ENCODE data around the gene BAHCC1.

Gene BAHCC1

GRCh38 chr17:81482673-81483072, 87.4 kb downstream of the BAHCC1 start:
- no peak for DNase-seq

DNA sequence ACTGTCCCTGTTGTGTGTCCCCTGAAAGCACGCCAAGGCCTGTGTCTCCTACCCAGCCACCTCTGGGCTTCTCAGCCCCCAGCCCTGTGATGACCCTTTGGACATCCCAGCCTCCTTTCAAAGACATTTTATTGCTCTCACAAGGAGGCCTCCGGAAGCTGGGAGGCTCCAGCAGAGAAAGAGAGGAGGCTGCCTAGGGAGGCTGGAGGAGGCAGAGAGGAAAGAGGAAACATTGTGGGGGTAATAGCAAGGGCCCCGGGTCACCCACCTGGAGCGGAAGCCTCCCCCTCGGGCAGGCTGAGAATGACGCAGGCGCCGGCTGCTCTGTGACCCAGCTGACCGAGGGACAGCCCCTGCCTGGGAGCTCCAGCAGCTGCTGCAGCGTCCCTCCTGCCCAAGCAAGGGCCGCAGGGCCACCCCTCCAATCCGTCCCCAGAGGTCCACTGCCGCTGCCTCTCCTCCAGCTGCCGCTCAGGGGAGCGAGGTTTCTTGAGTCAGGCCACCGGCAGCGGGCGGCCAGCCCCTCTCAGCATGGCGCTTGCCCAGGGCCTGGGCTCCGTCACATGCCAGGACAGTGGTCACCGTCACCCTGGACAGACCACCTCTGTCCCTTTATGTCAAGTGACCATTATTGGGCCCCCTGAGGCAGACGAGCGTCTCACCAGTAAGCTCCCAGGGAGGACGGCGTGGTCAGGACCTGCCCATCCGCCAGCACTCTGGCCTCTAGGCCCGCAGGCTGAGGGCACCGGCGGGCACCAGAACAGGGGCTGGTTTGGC, 88.0 kb downstream of the BAHCC1 start:
- DNase-seq: no peak

GRCh38 chr17:81483862-81484194, 88.6 kb downstream of the BAHCC1 start:
- no peak for DNase-seq

DNA sequence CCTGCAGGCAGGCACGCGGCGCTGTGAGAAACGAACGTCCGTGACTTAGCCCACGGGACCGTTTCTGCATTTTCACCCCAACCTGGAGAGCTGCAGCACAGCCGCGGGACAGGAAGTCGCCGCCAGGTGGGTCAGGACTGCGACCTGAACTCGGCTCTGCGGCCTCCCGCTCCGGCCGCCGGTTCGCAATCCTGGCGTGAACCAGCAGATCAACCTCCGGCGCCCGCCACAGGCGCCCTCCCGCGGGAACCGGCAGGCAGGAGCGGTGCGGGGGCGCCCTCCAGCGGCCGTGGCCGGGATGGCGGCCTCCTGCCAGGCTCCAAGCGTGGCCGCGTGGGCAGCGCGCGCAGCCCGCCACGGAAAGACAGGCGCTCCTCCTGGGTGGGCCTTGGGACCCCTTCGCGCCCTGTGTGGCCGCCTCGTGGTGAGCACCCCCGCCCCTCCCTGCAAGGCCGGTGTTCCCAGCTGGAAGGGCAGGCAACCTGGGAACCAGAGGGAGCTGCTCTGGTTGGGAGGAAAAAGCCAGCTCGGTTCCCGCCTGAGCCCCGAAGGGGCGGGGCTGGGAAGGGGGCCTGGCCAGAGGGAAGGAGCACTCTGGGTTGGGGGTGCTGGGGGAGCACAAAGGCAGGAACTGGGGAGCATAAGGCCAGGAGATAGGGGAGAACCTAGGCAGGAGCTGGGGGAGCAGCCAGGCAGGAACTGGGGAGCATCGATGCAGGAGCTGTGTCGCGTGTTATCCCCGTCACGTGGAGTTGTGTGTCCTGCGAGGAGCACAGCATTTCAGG, 89.1 kb downstream of the BAHCC1 start:
- no peak for DNase-seq

GRCh38 chr17:81486199-81486810, 91.0 kb downstream of the BAHCC1 start:
- DNase-seq: no peak

- no peak for DNase-seq
These were observed 91.8 kb downstream of the BAHCC1 start for GRCh38 chr17:81487089-81487486.

DNA sequence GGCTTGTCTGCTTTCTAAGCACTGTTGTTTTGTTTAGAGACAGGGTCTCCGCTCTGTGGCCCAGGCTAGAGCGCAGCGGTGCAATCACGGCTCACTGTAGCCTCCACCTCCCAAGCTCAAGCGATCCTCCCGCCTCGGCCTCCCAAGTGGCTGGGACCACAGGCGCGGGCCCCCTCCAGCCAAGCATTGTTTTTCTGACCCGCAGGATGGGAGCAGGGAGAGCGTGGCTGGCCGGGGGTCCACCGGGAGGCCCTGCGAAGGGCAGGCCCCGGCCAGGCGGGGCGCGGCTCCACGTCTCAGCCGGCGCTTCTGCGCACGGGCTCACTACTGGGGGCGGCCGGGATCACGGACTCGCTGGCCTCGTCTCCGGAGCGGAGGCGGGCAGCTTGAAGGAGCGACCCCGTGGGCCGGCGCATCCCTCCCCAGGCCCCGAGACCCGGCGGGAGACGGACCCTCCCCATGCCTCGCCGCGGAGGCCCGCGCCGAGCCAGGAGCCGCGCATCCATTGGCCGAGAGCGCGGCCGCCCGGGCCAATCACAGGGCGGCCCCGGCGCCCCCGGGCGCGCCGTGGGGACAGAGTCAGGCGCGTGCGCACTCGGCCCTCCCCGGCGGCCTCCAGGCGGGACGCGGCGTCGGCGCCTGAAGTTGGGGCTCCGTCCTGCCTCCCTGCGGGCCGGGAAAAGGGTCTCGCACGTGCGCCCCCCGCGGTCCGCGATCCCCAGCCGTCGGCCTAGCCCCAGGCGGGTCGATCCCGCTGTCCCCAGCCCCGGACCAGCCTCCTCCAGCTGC, 92.4 kb downstream of the BAHCC1 start:
- peak; percentile 30 for DNase-seq

DNA sequence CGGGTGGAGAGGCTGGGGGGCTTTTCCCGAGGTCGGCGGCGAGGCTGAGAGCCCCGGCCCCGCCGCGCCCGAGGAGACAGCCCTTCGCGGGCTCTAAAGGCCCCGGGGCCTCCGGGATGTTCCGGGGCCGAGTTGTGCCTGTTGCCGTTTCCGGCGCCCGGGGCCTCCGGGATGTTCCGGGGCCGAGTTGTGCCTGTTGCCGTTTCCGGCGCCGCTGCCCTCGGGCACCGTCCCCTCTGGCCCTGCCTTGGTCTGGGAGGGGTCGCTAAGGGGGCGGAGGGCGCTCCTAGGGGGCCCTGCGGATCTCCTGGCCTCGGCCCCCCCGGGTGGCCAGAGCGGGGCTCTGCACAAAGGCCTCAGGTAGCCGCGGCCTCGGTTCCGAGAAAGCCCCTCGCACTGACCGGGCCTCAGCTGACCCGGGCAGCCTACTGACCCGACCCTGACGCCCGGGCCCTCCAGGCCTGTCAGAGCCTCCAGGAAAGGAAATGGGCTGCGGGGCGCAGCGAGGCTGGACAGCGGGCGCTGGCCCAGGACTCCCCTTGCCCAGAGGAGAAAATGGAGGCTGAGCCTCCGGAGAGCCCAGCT, 93.1 kb downstream of the BAHCC1 start:
- DNase-seq: no peak

GRCh38 chr17:81489012-81489997, 94.0 kb downstream of the BAHCC1 start:
- DNase-seq: no peak

- no peak for DNase-seq
These were observed 95.0 kb downstream of the BAHCC1 start for GRCh38 chr17:81489998-81490992.

DNA sequence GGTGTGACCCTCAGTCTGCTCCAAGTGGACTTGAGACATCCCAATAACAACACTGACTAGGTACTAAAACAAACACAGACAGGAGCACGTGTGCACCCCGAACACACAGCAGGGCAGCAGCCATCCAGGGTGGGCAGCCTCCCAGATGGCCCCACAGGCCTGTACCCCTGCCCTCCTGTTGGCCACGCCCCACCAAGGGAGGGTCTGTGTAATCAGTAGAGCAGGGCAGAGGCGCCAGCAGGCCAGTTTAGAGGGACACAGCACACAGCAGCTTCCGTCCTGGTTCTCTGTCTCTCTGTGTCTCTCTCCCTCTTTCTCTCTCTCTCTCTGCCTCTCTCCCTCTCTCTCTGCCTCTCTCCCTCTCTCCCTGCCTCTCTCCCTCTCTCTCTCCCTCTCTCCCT, 95.9 kb downstream of the BAHCC1 start:
- no peak for DNase-seq

DNA sequence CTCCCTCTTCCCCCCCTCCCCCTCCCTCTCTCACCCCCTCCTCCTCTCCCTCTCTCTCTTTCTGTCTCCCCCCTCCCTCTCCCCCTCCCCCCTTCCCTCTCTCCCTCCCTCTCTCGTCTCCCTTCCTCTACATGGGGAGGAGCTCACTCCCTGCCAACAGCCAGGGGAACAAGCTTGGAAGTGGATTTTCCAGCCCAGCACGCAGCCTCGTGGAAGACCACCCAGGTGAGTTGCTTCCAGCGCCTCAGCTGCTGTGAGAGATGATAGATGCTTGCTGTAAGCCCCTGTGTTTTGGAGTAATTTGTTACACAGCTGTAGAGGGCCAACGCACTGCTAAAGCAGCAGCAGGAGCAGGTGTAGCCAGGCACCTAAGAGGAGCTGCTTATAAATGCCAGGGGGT, 96.5 kb downstream of the BAHCC1 start:
- no peak for DNase-seq

DNA sequence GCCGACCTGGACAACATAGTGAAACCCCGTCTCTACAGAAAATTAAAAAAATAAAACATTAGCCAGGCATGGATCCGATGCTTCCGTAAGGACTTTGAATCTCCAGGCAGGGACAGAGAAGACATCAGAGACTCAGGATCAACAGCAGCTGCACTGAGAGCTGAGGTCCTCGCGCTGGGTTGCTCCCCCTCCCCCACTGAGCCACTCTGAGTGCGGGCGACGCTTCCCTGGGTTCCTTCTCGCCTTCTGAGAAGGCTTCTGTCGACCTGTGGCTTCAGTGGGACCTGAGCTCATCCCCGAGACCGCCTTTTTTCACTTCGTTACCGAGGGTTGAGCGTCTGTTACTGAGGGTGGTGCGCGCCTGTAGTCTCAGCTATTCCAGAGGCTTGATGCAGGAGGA, 96.9 kb downstream of the BAHCC1 start:
- DNase-seq: no peak

GRCh38 chr17:81492706-81493105, 97.4 kb downstream of the BAHCC1 start:
- no peak for DNase-seq

DNA sequence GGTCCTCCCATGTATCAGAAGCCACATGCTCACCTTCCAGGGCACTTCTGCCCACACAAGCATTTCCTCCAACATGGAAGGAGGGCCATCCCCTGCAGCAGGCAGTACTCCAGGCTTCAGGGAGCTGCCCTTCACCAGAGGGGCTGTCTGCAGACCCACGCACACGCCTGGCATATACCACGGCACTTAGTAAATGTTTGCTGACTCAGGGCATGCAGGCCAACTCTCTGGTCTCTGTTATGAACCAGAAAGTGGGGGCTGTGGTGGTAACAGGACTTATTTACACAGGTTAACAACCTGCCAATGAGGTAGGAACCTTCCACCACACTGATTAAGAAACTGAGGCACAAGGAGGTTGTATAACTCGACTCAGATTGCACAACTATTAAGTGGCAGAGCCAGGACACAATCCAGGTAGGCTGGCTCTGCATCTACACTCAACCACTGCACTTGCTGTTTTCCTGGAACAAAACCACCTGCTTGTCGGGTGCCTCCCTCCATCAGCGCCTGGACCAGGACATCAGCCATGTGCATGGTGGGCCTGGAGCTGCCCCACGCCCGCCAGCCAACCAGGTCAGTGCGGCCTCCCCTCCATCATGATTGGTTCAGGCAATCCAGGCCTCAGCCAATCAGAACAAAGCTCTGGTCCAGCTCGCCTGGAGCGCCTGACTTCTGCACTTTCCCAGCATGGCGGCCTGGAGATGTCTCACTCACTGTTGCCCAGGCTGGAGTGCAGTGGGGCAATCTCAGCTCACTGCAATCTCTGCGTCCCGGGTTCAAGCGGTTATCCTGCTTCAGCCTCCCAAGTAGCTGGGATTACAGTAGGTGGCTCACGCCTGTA, 98.2 kb downstream of the BAHCC1 start:
- DNase-seq: no peak

- DNase-seq: no peak
These were observed 99.5 kb downstream of the BAHCC1 start for GRCh38 chr17:81494626-81495377.

DNA sequence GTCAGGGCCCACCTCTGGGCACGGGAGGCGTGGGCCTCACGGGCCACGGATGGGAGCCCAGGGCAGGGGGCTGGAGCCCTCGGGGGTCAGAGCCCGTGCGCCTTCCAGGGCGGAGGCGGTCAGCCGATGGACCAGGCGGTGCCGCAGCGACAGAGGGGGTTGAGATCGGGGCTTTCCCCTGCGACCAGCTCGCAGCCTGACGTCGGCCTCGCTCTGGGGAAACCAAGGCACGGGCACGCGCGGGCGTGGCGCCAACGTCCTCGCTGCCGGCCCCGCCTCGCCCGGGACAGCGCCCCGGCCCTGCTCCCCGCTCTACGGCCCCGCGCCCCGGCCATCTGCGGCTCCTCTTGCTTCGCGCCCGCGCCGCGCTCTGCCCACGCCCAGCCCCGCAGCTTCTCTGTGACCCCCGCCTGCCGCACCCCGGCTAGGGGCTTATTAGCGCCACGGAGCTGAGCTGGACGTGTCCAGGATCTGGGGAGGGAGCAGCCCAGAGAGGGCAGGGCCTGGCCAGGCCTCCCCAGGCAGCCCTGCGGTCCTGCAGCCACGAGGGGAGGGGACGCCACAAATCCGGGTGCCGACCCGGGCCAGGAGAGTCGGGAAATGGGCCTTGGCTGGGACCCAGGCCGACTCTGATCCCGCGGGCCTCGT, 103.8 kb downstream of the BAHCC1 start:
- no peak for DNase-seq

DNA sequence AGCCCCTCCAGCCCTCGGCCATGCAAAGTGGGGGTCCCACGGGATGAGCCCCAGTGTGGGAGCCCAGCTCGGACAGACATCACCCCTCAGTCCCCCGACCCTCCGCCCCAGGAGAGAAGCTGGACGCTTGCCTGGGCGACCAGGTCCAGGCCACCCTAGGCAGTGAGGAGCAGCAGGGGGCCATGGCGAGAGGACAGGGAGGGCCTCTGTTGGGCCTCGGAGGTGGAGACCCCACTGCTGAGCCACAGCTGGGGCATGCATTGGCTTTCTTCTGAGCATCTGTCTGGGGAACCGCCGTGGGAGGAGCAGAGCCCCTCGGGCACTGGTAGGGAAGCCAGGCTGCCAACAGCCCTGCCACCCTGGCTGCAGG, 104.3 kb downstream of the BAHCC1 start:
- no peak for DNase-seq

All from NCI-H1436 treated with DMSO at 0.1 percent for 48 hours (cell line).